A549 treated with GW870086 at 1 μM for 4 hours (cell line): ENCODE data around the gene IGFL2. TPM values are rescaled to one million over a fixed set of nuclear protein-coding genes. Genes with fewer than 3 reads are reported as not detected.

ENCODE experiments used
- total RNA-seq: library from RNA; stranded (reverse); fragments of 200-300 nt; extraction: Qiagen RNA extraction; gene quantifications from 5 replicates; pipeline ENCODE4 v1.2.3, GENCODE V29; 2022; ENCODE audit warnings: low read depth

The IGFL2 gene
- 0.42 to 1.3 TPM (median 1.0 TPM) in 5 replicates for total RNA-seq

DNA sequence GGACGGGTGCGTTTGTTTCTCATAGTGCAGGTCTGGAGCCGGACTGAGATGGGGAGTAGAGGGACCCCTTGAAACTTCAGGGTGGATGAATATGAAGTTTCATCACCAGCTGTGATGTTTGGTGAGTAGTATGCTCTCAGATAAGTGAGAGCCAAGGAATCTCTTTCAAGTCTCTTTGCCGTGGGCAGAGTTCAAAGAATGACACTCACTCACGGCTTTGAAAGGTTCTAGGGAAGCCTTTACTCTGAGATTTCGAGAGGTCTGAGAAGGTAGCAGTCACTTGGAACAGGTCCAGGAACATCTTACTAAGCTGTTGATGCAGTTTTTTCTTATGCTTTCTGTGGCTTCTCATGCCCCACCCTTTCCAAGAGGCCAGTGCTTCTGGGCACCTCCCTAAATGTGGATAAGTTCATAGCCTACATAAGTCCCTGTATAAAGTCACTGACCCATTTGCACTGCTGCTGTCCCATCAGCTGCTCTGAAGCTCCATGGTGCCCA is at the start of gene IGFL2:
TSS of gene IGFL2 (plus strand) at position 448 of the 498 bp plus-strand sequence. CDS start at position 489, 41 bp downstream.

DNA sequence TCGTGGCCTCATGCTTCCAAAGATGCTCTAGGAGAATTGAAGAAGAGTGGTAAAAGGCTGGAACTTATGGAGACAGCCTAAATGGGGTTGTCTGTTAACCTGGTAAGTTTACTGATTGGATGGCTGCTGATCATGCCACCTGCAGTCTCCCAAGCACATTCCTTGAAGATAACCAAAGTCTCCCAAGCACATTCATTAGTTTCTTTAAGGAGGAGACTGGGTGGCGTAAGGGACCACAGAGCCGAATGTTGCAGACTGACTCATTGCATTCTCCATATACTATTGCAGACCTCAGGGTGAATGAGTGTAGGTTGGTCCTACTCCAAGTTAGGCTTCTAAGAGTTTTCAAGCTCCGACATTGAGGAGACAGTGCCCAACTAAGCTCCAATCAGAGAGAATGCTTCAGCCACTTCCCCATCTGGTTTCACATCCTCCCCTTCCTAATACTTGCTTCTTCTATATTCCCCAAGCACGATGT is 23.4 kb upstream of the IGFL2 start, which contains the start of gene IGFL3:
TSS of gene IGFL3 (minus strand) at position 51 of the 478 bp plus-strand sequence. CDS start at position 12, 39 bp downstream.

Other genes with a start within 250 kb of the IGFL2 start
- 6.1 to 9.6 TPM (median 8.7 TPM) in 5 replicates for gene MYPOP, start 245.6 kb upstream of the IGFL2 start, total RNA-seq
- gene NANOS2, start 233.5 kb upstream of the IGFL2 start, total RNA-seq: not detected in 5 replicates
- gene NOVA2, start 174.4 kb upstream of the IGFL2 start, total RNA-seq: 0.05 to 0.14 TPM (median 0.13 TPM) in 5 replicates
- 3.1 to 6.3 TPM (median 4.3 TPM) in 5 replicates for gene CCDC61, start 152.8 kb upstream of the IGFL2 start, total RNA-seq
- not detected in 5 replicates for gene PGLYRP1, start 125.2 kb upstream of the IGFL2 start, total RNA-seq
- 0.29 to 0.82 TPM (median 0.36 TPM) in 5 replicates for gene IGFL4, start 107.2 kb upstream of the IGFL2 start, total RNA-seq
- gene IGFL3, start 23.6 kb upstream of the IGFL2 start, total RNA-seq: 0.25 TPM in 1 of 5 replicates, not detected in the others
- 2.0 to 3.8 TPM (median 2.6 TPM) in 5 replicates for gene IGFL1, start 81.5 kb downstream of the IGFL2 start, total RNA-seq
- not detected in 5 replicates for gene HIF3A, start 148.8 kb downstream of the IGFL2 start, total RNA-seq
- 78.4 to 84.7 TPM (median 83.1 TPM) in 5 replicates for gene PPP5C, start 198.8 kb downstream of the IGFL2 start, total RNA-seq